HS-27A (cell line): ENCODE measurements around the gene KCNN3.
A peak's percentile ranks its signal among the peaks of the same experiment; 100 is the strongest.

Experiments used
- DNase-seq: peaks from one replicate; pipeline ENCODE4 v3.0.0-alpha.2; 2012; ENCODE audit warnings: low read depth, missing footprints

KCNN3 gene

DNA sequence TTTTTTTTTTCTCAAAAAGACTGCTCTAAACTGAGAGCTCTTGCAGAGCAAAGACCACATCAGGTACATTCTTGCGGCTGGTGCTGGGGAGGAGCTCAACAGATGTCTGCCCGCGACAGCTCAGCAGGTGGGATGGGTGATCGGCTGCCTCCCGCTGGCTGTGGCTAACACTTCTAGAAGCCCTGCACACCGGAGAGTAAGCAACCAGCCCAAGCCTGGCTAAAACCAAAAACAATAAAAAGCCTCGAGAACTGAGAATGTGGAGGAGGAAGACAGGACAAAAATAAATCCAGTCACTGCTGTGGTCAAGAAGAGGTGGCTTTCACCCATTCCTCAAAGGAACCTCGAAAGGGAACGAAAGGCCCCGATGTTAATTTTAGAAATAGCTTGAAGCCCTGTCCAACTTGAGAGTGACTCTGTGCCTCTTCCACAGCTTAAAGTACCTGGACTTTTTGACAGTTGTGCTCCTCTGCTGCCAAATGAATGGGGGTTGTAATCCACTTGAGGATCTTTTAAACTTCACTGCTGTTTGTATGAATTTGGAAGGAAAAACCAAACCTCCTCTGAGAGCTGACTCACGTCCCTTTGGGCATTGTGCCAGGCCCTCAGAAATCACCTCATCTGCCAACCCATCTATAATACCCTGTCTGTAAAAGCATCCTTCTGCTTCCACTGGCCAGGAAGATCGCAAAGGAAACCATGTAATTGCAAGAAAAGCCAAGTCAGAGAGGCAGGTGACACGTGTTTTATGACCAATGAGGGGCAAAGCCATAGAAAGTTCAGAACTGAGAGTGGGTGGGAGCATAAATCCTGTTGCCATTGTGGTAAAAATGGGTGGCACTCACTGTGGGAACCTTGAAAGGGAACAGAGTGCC, 78.6 kb downstream of the KCNN3 start:
- peak; percentile 12 for DNase-seq

DNA sequence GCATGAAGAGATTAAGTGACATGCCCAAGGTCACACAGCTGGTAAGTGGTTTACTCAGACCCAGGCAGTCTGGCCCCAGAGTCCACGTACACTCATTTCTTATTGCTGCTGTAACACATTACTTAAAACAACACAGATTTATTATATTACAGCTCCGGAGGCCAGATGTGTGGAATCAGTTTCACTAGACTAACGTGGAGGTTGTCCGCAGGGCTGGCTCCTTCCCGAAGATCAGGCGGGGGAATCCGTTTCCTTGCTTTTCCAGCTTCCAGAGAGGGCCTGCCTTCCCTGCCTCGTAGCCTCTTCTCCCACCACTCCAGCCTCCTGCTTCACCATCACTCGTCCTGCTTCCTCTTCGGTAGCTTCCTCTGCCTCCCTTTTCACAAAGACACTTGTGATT, 81.2 kb downstream of the KCNN3 start:
- no peak for DNase-seq

DNA sequence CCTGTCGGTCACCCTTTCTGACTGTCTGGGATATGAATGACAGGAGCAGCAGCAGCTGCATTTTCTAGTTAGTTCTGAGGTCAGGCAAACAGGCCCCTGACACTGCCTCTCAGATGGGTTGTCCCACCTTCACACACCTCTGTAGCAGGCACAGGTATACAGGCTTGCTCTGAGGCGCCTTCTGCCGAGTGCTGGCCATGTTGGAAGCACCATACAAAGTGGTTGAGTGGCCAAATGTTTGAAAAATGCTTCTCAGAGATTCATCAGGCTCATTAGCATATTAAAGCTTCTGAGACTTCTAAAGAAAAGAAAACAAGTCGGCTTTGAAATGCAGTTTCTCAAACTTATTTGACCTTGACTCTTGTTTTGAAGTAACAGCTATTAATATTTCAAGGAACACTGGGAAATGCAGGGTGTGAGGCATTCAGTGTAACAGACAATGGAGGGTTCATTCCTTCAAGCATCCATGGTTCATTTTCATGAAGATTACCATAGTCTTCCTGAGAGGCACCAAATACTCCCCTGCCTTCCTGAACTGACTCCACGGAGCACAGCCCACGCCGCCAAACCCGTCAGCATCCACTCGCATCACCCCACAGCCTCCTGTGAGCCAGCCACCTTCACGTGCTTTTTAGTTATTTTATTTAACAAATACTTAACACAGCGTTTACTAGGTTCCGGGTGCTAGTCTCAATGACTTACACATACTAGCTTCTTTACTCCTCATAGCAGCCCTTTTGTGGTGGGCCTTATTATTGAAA, 81.8 kb downstream of the KCNN3 start:
- no peak for DNase-seq

DNA sequence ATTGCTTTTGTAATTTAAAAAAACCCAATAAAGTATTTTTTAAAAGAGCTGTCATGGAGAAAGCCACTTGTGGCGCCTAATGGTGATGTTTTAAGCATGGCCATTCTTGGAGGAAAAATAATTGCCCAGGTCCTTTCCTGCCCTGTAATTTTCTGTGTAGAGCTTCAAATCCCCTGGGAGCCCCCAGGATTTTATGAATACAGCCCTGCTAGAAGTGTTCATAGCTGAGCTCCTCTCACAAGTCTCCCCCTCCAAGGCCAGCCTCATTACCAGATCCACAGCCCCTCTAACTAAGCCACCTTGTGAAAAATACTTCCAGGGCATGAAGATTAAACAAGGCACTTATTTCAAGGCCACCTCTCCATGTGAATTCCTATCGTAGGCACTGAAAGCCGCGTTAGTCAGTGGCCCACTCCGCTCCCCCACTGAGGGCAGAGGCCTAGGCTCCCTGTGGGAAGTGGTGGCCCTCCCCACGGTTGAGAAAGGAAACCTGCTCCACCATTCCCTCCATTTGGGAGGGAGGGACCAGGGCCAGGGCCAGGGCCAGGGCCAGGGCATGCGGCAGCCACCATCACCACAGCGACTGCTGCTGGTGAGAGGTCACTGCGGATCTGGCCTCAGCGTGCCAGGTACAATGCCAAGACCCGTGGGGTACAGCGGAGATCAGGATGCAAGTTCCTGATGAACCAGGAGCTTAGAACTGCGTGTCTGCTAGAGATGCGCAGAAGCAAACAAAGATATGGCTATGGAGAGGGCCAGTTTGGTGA, 83.1 kb downstream of the KCNN3 start:
- no peak for DNase-seq

DNA sequence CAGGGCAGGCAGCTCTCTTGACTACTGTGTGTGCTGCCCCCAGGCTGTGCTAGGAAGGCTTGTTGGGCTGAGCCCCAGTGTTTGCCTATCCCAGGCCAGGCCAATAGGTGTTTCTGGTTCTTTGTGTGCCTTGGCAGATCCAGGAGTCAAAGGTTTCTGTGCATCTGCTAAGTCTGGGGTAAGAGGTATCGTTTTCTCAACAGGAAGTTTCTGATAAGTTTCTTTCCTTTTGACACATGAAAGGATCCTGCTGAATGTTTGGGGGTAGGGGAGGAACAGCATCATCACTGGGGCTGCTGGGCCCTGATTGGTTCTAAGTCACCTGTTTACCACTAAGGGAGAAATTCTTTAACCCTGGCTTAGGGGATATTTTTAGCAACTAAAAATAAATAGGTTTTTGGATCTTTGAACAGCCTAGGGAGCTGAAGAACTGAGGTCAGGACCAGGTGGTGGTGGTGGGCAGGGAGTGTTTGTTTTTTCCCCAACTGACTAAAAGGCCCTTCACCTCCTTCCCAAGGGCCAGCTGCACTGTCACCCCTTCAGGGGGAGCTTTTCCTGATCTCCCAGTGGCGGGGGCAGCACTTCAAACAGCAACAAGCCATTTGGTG, 85.1 kb downstream of the KCNN3 start:
- no peak for DNase-seq

DNA sequence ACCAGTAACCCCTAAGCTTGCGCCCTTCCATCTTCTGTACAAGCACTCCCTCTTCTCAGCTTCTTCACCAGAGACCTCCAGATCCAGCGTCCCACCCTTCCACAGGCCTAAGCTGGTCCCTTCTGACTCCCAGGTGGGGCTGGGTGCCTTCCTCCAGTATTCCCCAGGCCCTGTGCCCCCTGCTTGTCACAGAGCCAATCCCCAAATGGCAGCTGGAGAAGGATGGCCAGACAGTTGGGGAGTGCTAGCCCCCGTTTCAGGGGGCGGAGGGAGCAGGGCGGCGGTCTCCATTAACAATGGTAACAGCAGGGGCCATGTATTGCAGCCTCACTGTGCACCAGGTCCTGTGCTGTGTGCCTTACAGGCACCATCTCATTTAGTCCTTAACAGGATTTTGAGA, 85.7 kb downstream of the KCNN3 start:
- no peak for DNase-seq

DNA sequence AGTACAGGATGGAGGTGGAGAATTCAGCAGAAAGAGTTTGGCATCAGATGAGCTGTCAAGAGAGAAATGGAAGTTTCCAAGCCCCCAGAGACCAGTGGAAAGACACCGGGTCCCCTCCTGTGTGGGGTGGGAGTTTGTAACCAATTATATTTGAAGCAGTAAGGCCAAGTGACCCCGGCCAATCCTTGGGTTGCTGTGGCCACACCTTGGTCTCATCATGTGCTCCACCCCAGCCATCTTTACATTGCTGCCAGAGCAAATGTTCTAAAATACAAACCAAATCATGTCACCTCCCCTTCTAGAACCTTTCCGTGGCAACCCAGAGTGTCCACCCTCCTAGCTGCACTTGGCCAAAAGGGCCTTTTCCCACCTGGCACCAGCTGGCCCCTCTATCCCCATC, 86.1 kb downstream of the KCNN3 start:
- DNase-seq = no peak

DNA sequence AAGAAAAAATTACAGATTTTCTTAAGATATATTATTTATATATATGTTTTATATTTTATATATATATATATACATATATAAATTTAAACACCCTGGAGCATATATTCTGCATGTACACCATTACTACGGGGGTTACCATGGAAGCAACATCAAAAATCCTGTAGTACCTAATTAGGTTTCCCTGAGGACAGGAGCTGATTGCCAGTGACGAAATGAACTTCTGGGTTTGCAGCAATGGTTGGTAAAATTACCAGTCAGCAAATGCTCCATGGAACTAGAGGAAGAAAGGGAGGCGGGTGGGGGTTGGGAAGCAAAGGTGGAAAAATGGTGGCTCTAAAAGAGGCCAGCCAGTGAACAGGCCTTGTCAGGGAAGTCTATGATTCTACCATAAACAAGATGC, 89.5 kb downstream of the KCNN3 start:
- no peak for DNase-seq

DNA sequence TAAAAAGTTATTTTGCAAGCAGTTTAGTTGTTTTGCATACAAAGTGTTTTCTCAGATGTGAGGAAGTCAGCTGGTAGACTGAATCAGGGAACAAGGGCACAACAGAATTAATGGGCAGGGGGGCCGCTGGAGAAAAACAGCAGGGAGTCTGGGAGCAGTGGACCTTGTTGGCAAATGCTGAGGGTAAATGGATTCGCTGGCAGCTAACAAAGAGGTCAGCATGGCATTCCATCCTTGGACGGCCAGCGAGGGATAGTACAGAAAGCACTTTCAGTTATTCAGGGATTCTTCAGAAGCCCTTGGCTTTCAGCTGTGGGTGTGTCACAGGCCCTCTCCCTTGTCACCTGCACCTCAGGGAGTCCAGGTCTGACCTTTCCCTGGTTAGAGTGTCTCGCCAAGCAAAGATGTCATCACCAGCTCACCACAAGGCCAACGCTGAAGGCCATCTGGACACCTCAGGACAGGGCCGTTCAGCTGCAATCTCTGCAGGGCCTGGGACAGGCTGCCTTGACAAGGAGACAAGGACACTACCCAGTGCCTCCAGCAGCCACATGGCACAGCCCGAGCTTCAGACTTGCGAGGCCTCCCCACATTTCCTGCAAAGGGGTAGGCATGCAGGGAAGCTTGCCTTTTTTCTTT, 90.4 kb downstream of the KCNN3 start:
- DNase-seq = no peak

DNA sequence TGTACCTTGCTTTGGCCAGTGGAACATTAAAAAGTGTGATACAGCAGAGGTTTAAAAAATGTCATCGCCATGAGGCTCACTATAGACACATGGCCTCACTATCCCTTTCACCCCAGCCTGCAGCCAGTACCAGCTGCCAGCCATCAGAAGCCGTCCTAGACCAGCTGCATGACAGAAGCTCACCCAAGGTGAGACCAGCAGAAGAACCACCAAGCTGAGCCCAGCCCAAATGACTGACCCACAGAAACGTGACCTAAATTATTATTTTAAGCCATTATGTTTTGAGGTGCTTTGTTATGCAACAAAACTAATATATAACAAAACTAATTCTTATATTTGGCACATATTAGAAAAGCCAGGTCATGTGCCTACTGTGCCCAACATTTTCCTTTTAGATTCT, 91.1 kb downstream of the KCNN3 start:
- no peak for DNase-seq

DNA sequence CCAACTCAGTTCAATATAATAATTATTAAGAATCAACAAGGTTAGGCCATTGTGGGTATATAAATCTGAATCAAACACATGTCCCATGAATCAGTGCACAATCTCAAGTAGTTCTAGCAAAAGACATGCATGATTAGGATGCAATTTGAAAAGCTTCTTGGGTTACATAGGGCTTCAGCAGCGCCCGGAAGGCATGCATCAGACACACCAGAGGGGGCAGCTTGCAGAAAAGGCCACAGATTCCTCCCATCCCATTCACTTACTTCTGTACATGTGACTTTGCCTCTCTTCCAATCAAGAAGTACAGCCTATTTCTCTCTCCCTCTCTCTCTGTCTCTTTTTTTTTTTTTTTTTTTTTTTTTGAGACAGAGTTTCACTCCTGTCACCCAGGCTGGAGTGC, 91.8 kb downstream of the KCNN3 start:
- no peak for DNase-seq

DNA sequence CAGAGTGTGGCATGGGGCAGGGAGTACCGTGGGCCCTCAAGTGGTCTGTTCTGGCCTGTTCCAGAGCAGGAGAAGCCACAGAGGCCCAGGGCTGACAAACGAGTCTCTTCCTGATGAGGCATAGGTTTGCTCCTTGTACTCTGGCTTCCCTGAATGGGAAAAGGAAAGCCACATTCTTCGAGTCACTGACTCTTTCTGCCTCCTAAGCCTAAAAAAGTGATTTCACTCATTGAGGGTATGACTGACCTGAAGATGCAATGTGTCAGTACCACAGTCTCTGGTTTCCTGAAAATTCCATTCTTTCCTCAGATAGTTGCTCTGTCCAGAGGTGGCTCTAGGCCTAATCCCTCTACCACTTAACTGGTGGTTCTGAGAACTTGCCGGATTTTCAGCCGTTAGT, 92.3 kb downstream of the KCNN3 start:
- DNase-seq = no peak

DNA sequence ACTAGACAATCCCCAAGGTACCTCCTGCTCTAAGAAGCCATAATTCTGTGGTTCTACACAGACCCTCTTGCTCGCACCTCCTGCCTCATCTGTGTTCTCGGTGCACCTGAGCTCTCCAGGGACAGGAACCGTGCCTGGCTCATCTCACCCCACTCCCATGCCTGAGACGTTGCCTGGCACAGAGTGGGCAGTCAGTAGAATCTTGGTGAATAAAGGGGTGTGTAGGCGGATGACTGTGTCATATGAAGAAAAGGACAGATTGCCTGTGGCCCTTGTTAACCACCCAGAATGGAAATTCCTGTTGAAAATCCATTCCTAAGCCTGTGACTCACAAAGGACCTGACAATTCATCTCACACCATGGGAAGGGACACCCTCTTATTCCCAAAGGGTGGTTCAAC, 92.9 kb downstream of the KCNN3 start:
- no peak for DNase-seq

DNA sequence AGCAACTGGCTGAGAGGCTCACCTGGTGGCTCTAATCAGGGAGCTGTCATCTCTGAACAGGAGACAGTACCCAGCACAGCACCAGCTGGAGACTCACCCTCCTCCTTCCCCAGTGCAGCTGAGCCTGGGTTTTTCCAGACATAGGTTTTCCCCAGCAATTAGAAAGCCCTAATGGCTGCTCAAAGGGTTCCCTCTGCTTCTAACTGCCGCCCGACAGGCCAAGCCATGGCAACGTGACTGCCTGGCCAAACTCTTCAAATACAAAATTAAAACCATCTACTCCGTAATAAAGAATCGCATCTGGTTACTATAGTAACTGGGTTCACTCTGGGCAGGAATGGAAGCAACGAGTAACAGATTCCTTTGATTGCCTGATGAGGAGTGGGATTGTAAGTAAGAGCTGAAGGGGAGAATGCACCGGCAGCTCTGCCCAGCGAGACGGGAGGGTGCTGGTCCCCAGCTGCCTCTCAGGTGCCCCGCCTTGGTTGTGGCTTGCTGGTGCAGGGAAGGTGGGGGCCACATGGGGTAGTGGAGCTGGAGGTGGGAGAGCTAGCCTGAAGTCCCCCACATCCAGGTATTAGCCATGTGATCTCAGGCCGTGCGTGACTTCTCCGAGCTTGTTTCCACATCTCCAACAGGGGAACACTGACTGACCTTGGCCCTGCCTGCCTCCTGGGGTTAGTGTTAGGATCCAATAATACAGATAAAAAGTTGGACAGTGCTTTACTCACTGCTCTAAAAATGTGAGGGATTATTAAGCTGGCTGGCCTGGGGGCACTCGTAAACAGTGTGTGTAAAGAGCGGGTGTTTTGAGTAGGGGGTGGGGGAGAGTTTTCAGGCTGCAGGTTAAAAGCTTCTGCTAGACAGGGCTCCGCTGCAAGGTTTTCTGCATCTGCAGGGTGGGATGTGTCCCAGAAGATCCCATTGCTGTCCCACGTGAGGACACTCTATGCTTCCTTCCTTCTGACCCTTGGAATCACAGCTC, 94.2 kb downstream of the KCNN3 start:
- DNase-seq = no peak

DNA sequence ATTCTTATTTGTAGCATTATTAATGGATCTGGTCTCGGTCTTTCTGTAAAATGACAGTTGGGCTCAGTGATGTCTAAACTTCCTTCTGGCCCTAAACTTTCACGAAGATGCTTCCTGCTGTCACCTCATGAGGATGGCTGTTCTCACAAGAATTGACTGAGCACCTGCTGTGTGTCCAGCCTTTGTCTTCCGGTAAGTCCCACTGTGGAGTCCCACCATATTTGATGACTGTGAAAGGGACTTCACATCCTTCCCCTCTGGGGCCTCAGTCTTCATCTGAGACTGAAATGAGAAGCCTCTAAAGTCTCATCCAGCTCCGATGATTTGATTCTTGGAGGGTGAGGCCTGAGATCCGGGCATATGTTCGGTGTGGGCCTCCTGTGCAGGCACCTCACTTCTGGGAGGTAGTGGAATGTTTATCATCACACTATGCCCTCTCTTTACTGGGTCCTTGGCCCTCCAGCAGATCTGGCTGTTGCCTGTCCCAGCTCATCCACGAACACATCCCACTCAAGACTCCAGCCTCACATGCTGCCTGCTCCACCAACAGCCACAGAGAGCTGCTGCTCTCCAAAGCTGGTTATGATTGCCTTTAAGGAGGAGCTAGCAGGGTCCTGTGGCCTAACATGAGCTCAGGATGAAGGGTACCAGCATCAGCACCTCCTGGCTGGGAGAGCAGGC, 95.8 kb downstream of the KCNN3 start:
- DNase-seq = no peak

DNA sequence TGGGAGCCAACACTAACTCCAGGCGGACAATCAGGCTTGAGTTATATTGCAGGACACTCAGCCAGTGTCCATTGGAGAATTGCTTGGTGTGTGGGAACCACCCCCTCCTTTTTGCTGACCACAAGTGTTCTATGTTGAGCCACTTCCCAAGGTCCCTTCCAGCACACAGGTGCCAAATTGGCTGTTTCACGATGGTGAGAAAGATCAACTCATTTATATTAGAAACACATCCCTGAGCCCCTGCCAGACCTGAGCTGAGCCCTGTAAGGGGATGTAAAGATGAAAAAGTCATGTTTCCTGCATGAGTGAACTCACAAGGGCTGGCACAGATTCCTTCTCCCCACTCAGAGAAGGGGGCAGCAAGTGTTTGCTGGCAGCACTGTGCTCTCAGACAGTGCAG, 96.5 kb downstream of the KCNN3 start:
- DNase-seq = no peak

DNA sequence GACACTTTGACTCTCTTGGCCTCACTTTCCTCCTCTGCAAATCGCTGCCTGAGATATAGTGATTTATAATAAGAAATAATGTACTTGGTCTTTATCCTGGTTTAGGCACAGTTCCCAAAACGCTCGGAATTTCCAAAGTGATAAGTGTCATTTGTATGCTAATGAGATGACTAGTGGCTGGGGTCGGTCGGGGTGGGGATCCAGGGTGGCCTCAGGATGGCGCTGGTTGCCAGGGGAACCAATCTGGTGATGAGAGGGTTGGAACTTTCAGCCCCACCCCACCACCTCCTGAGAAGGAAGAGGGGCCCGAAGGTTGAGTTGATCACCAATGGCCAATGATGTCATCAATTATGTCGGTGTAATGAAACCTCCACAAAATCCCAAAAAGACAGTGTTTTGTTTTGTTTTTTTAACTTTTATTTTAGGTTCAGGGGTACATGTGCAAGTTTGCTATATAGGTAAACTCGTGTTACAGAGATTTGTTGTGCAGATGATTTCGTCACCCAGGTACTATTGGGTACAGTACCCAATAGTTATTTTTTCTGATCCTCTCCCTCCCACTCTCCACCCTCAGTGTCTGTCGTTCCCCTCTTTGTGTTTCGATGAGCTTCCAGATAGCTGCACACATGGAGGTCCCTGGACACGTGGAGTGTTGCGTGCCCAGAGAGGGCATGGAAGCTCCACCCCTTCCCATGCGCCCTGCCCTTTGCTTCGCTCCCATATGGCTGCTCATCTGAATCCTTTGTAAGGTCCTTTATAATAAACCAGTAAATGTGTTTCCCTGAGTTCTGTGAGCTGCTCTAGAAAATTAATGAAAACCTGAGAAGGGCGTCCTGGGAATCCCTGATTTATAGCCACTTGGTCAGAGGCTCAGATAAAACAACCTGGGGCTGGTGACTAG, 97.2 kb downstream of the KCNN3 start:
- DNase-seq = no peak

DNA sequence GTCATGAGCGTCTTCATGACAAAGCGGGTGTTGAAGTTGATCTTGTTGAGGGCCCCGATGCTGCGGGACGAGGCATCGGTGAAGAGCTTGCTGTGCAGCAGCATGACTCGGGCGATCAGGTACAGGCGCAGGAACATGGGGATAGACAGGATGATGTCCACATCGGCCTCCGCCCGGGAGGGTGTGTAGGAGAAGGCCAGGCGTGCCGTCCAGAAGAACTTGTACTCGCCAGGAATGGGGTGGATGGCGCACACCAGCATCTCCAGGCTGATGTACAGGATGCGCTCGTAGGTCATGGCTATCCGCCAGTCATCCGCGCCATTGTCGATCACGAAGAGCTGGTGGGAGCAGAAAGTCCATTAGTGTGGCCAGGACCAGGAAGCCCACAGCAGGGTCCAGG, 98.0 kb downstream of the KCNN3 start:
- DNase-seq = no peak
